ENCODE results near the gene MAML2.

MAML2 gene

GRCh38 chr11:96086111-96086510 is 256.9 kb downstream of the MAML2 start:
- no peak for DNase-seq

- DNase-seq, result no peak
Observed at GRCh38 chr11:96085319-96085930, 257.6 kb downstream of the MAML2 start.

GRCh38 chr11:96084610-96085318 is 258.2 kb downstream of the MAML2 start:
- no peak for DNase-seq

- no peak for DNase-seq
Observed at GRCh38 chr11:96082936-96083335, 260.1 kb downstream of the MAML2 start.

GRCh38 chr11:96082002-96082899 is 260.7 kb downstream of the MAML2 start:
- DNase-seq, result no peak

- no peak for DNase-seq
Observed at GRCh38 chr11:96081561-96081960, 261.4 kb downstream of the MAML2 start.

GRCh38 chr11:96079691-96080090 is 263.3 kb downstream of the MAML2 start:
- DNase-seq, result no peak

GRCh38 chr11:96075532-96075959 is 267.4 kb downstream of the MAML2 start:
- DNase-seq, result no peak

- no peak for DNase-seq
Observed at GRCh38 chr11:96074551-96075310, 268.3 kb downstream of the MAML2 start.

- no peak for DNase-seq
Observed at GRCh38 chr11:96073536-96073935, 269.5 kb downstream of the MAML2 start.

GRCh38 chr11:96072592-96072991 is 270.4 kb downstream of the MAML2 start:
- no peak for DNase-seq

GRCh38 chr11:96070453-96070852 is 272.5 kb downstream of the MAML2 start:
- DNase-seq, result no peak

GRCh38 chr11:96067160-96067559 is 275.8 kb downstream of the MAML2 start:
- DNase-seq, result no peak

GRCh38 chr11:96065379-96065778 is 277.6 kb downstream of the MAML2 start:
- DNase-seq, result no peak

- no peak for DNase-seq
Observed at GRCh38 chr11:96063886-96064285, 279.1 kb downstream of the MAML2 start.

GRCh38 chr11:96063053-96063452 is 279.9 kb downstream of the MAML2 start:
- no peak for DNase-seq

- DNase-seq, result no peak
Observed at GRCh38 chr11:96062134-96062533, 280.9 kb downstream of the MAML2 start.

GRCh38 chr11:96061730-96062129 is 281.3 kb downstream of the MAML2 start:
- DNase-seq, result no peak

GRCh38 chr11:96061069-96061468 is 281.9 kb downstream of the MAML2 start:
- DNase-seq, result no peak

GRCh38 chr11:96057502-96057901 is 285.5 kb downstream of the MAML2 start:
- no peak for DNase-seq

GRCh38 chr11:96056576-96056975 is 286.4 kb downstream of the MAML2 start:
- no peak for DNase-seq

- DNase-seq, result no peak
Observed at GRCh38 chr11:96055706-96056387, 287.1 kb downstream of the MAML2 start.
